Osteocyte (in vitro differentiated cells): ENCODE results near the gene NHERF2. TPM values are rescaled to one million over a fixed set of nuclear protein-coding genes. Genes with fewer than 3 reads are reported as not detected.

ENCODE experiments used
- DNase-seq: peaks from one replicate; pipeline ENCODE4 v3.0.0; 2021; ENCODE audit warnings: mixed read lengths; ENCODE audit not compliant: unreplicated experiment; ENCODE audit errors: extremely low spot score
- H3K27ac Mint-ChIP-seq: one replicate; pipeline ENCODE4 v1.8.0; 2021; ENCODE audit warnings: mild to moderate bottlenecking, mixed read lengths; ENCODE audit not compliant: unreplicated experiment
- H3K27me3 Mint-ChIP-seq: one replicate; pipeline ENCODE4 v1.8.0; 2021; ENCODE audit warnings: mixed read lengths; ENCODE audit not compliant: unreplicated experiment
- H3K36me3 Mint-ChIP-seq: one replicate; pipeline ENCODE4 v1.8.0; 2021; ENCODE audit warnings: mixed read lengths; ENCODE audit not compliant: unreplicated experiment
- H3K4me1 Mint-ChIP-seq: one replicate; pipeline ENCODE4 v1.8.0; 2021; ENCODE audit warnings: mixed read lengths; ENCODE audit not compliant: unreplicated experiment
- H3K4me3 Mint-ChIP-seq: one replicate; pipeline ENCODE4 v1.8.0; 2021; ENCODE audit warnings: mild to moderate bottlenecking, moderate library complexity, mixed read lengths; ENCODE audit not compliant: unreplicated experiment
- H3K9me3 Mint-ChIP-seq: one replicate; pipeline ENCODE4 v1.8.0; 2021; ENCODE audit warnings: mixed read lengths; ENCODE audit not compliant: unreplicated experiment
- total RNA-seq: library from RNA; stranded (reverse); gene quantifications from 2 replicates; pipeline ENCODE4 v1.2.1, GENCODE V29; 2021
- TF ChIP-seq, protein P1 (sequence below): fragments of 200-600 bp; sonication (generic); IDR thresholded peaks from 2 replicates; pipeline ENCODE4 v1.5.0; 2021; ENCODE audit warnings: antibody characterized with exemption, mild to moderate bottlenecking, moderate library complexity

The NHERF2 gene
- total RNA-seq, 1 donor from 2014 or later: 146 TPM

DNA sequence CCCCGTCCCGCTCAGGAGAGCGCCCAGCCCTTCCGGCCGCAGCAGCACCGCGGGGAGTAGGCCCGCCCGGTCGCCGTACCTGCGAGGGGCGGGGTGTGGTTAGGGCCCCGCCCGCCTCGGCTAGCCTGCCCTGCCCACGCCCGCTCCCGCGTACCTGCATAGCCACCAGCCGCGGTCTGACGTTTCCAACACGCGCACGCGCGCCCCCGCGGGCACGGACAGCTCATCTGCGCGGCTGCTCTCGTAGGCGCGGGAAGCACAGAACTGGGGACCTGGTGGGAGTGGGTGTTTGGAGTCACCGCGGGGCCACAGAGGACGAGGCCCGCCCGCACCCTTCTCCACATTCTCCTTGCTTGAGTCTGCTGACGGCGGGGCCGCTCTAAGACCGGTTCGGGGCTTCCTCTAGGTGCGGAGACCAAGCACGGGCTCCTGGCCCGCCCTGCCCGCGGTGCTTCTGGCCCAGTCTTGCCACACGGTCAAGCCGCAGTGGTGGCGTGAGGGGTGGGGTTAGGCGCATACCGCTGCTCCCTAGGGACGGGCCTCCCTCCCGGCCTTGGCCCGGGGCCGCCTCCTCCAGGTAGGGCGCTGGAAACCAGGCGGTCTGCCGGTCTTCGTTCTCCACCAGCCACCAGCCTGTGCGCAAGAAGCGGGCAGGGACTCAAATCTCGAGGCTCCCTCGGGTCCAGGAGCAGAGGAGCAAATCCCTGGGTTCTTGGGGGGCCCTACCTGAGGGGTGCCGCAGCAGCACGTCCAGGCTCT, 47.3 kb upstream of the NHERF2 start:
- no peaks in the 10 kb centered on the region for H3K9me3 Mint-ChIP-seq
- H3K4me1 Mint-ChIP-seq: peaks cover 3% of the 10 kb centered on the region
- no peak overlapping the region for H3K4me3 Mint-ChIP-seq
- no peak overlapping the region for H3K27ac Mint-ChIP-seq
- H3K27me3 Mint-ChIP-seq: peaks cover 9% of the 10 kb centered on the region
- TF ChIP-seq, protein P1, sequence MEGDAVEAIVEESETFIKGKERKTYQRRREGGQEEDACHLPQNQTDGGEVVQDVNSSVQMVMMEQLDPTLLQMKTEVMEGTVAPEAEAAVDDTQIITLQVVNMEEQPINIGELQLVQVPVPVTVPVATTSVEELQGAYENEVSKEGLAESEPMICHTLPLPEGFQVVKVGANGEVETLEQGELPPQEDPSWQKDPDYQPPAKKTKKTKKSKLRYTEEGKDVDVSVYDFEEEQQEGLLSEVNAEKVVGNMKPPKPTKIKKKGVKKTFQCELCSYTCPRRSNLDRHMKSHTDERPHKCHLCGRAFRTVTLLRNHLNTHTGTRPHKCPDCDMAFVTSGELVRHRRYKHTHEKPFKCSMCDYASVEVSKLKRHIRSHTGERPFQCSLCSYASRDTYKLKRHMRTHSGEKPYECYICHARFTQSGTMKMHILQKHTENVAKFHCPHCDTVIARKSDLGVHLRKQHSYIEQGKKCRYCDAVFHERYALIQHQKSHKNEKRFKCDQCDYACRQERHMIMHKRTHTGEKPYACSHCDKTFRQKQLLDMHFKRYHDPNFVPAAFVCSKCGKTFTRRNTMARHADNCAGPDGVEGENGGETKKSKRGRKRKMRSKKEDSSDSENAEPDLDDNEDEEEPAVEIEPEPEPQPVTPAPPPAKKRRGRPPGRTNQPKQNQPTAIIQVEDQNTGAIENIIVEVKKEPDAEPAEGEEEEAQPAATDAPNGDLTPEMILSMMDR: no peak
- DNase-seq: no peak
- peaks cover 9% of the 10 kb centered on the region for H3K36me3 Mint-ChIP-seq

DNA sequence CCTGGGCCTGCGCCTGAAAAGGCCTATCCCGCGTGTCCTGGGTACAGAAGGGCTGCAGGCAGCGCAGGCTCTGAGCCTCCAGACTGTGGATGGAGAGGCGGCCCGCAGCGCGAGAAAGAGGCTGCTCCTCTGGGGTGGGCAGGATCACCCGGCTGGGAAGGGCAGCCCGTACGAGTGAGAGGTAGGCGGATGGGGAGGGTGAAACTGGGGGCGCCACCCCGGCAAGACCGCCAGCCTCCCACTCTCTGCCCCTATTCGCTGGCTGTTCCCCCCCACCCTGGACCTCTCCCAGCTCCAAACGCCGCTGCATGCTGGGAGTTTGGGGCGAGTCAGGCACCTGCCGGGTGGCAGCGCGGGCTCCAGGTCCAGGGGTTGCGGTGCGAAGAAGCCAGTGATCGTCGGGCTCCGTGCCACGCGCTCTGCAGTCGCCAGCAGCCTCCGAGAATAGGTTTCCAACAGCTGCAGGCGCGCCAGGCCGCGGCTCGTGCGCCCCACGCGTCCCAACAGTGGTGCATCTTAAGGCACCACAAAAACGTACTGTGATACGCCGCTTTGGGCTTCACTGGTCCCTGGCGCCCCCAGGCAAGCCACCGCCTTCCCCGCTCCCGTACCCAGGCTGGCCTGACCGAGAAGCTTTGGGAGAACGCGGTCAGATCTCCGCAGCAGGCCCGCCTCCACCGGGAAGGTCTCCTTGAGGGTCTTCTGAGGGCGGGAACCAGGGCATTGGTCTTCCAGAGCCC, 46.5 kb upstream of the NHERF2 start:
- no peak for DNase-seq
- peaks cover 9% of the 10 kb centered on the region for H3K27me3 Mint-ChIP-seq
- no peak overlapping the region for H3K27ac Mint-ChIP-seq
- no peak overlapping the region for H3K4me3 Mint-ChIP-seq
- peaks cover 10% of the 10 kb centered on the region for H3K4me1 Mint-ChIP-seq
- TF ChIP-seq, protein P1: no peak
- no peaks in the 10 kb centered on the region for H3K9me3 Mint-ChIP-seq
- H3K36me3 Mint-ChIP-seq: peaks cover 9% of the 10 kb centered on the region

DNA sequence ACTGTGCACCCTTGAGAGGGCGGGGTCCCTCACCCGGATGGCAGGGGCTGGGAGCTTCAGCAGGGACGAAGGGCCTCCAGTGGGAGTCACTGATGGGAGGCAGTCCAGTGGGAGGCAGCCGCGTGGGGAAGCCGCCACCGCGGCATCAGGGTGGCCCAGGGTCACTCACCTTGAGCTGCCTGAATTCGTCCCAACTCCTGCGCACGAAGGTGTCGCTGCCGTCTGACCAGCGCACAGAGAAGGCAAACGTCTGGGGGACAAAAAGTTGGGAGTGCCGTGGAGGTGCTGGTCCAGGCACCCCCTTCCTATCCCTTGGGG, 46.0 kb upstream of the NHERF2 start:
- no peaks in the 10 kb centered on the region for H3K9me3 Mint-ChIP-seq
- H3K36me3 Mint-ChIP-seq: peaks cover 7% of the 10 kb centered on the region
- H3K4me1 Mint-ChIP-seq: peaks cover 11% of the 10 kb centered on the region
- no peak overlapping the region for H3K27ac Mint-ChIP-seq
- TF ChIP-seq, protein P1: no peak
- peaks cover 9% of the 10 kb centered on the region for H3K27me3 Mint-ChIP-seq
- DNase-seq: no peak
- H3K4me3 Mint-ChIP-seq: no peak overlapping the region

DNA sequence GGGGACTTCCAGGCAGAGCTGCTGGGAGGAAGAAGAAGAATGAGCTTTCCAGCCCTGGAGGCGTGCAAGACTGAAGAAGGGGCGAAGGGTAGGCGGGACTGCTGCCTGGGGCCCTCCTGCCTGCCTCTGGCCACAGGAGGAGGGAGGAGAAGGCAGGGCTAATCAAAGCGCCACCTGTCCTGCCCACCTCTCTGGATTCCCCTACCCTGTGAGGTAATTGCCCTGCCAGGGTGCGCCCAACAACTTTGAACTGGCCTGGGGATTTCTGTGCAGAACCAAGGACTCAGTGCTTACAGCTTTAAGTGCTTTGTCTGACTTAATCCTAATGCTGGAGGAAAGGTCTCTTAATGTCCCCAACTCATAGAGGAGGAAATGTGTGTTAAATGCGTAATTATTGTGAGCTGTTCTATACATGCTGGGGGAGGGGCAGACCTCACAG, 45.3 kb upstream of the NHERF2 start, which contains the start of gene NOXO1:
Gene NOXO1, minus strand, starts transcription at position 72 of the 439 bp plus-strand sequence. CDS start 290 bp downstream, outside the sequence.
- no peak for DNase-seq
- Mint-ChIP-seq H3K36me3 (peaks cover 3% of the 10 kb centered on the region), H3K27ac (no peak within 1 kb of the TSS), H3K4me1 (peaks cover 11% of the 10 kb centered on the region), H3K4me3 (no peak within 1 kb of the TSS), H3K9me3 (no peaks in the 10 kb centered on the region), H3K27me3 (peaks cover 9% of the 10 kb centered on the region)
- TF ChIP-seq, protein P1: no peak

DNA sequence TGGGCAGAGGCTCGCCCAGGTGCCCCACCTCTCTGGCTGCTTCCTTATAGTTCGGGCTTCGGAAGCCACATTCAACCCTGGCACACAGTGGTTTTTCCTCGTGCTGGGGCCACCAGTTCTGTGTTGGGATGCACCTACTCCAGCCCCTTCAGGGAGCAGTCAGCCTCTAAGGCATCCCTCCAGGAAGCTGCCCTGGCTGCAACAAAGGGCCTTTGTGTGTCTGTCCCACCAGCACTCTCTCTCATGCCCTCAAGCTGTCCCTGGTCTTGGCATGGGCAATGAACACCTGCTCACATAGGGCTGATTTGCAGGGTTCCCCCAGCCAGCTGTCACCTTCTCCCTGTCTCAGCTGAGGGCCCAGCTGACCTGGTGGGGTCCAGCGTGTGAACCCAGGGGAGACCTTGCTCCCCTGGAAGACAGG, 44.7 kb upstream of the NHERF2 start:
- Mint-ChIP-seq H3K4me3 (no peak overlapping the region), H3K4me1 (peaks cover 11% of the 10 kb centered on the region), H3K27ac (no peak overlapping the region), H3K27me3 (peaks cover 9% of the 10 kb centered on the region), H3K9me3 (no peaks in the 10 kb centered on the region), H3K36me3 (peaks cover 9% of the 10 kb centered on the region)
- TF ChIP-seq, protein P1: no peak
- DNase-seq: no peak
